Measurements from ENCODE around the gene ARMC5. TPM values are rescaled to one million over a fixed set of nuclear protein-coding genes. Genes with fewer than 3 reads are reported as not detected.
A peak's percentile ranks its signal among the peaks of the same experiment; 100 is the strongest.

Gene ARMC5
- total RNA-seq, result 10.9 TPM in 2 replicates

- Mint-ChIP-seq H3K4me1 (peaks cover 50% of the 10 kb centered on the region), H3K4me3 (peak within 1 kb of the TSS; percentile 91), H3K36me3 (ENCODE audit: low read depth) (peaks cover 29% of the 10 kb centered on the region), H3K9me3 (no peaks in the 10 kb centered on the region), H3K27ac (peak within 1 kb of the TSS; percentile 98), H3K27me3 (no peaks in the 10 kb centered on the region)
- intact Hi-C loops (cut with micrococcal nuclease), result loop anchor here (1.0 to 5.0 kb wide), 14 partner anchors 16 to 584 kb away; partner anchors contain the start of genes FUS, KAT8, RUSF1 and SETD1A
- CTCF ChIA-PET, result interaction anchor here (1.0 to 1.2 kb wide), 3 partner anchors 15 to 475 kb away, joined by 3 to 4 read pairs (median 4); partner anchors contain the start of gene ZNF267
- POLR2A ChIA-PET, result interaction anchor here (0.5 to 3.7 kb wide), 40 partner anchors 10 to 809 kb away, joined by 3 to 35 read pairs (median 4); partner anchors contain the start of genes CTF1, FUS, KAT8 and PHKG2
- peak; percentile 75 for ATAC-seq (ENCODE audit: low read depth)
- TF ChIP-seq, protein P1, sequence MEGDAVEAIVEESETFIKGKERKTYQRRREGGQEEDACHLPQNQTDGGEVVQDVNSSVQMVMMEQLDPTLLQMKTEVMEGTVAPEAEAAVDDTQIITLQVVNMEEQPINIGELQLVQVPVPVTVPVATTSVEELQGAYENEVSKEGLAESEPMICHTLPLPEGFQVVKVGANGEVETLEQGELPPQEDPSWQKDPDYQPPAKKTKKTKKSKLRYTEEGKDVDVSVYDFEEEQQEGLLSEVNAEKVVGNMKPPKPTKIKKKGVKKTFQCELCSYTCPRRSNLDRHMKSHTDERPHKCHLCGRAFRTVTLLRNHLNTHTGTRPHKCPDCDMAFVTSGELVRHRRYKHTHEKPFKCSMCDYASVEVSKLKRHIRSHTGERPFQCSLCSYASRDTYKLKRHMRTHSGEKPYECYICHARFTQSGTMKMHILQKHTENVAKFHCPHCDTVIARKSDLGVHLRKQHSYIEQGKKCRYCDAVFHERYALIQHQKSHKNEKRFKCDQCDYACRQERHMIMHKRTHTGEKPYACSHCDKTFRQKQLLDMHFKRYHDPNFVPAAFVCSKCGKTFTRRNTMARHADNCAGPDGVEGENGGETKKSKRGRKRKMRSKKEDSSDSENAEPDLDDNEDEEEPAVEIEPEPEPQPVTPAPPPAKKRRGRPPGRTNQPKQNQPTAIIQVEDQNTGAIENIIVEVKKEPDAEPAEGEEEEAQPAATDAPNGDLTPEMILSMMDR (IDR thresholded peaks at IDR 0.05), result no peak
- peak; percentile 93 for DNase-seq
Measured at GRCh38 chr16:31458844-31459686, at the start of gene ARMC5. TSS of gene ARMC5 (plus strand) at chr16:31459501. CDS start at chr16:31459525, 24 bp downstream.

DNA sequence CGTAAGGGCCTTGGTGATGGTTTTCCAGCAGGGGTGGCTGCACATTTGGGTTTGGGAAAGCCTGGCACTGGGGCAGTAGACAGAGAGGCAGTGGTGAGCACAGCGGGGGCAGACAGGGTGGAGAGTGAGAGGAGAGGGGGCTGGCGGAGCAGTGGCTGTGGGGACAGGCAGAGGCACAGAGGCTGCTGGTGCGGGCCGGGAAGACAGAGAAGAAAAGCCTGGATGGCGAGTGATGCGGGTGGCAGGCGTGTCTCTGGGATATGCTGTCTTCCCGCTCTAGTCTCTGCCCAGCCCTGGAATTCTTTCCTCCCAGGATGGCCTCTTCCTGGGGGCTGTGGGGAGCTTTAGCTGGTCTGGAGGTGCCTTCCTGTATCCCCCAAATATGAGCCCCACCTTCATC is 49.2 kb upstream of the ARMC5 start:
- Mint-ChIP-seq H3K36me3 (ENCODE audit: low read depth) (no peaks in the 10 kb centered on the region), H3K9me3 (no peaks in the 10 kb centered on the region), H3K27me3 (peaks cover 3% of the 10 kb centered on the region), H3K27ac (no peak overlapping the region), H3K4me3 (no peak overlapping the region), H3K4me1 (peaks cover 8% of the 10 kb centered on the region)
- TF ChIP-seq, protein P1 (IDR thresholded peaks at IDR 0.05), result no peak
- POLR2A ChIA-PET, result no interaction called here
- ATAC-seq (ENCODE audit: low read depth) (no peak), DNase-seq (no peak)
- CTCF ChIA-PET, result no interaction called here
- intact Hi-C loops (cut with micrococcal nuclease), result no loop called here

DNA sequence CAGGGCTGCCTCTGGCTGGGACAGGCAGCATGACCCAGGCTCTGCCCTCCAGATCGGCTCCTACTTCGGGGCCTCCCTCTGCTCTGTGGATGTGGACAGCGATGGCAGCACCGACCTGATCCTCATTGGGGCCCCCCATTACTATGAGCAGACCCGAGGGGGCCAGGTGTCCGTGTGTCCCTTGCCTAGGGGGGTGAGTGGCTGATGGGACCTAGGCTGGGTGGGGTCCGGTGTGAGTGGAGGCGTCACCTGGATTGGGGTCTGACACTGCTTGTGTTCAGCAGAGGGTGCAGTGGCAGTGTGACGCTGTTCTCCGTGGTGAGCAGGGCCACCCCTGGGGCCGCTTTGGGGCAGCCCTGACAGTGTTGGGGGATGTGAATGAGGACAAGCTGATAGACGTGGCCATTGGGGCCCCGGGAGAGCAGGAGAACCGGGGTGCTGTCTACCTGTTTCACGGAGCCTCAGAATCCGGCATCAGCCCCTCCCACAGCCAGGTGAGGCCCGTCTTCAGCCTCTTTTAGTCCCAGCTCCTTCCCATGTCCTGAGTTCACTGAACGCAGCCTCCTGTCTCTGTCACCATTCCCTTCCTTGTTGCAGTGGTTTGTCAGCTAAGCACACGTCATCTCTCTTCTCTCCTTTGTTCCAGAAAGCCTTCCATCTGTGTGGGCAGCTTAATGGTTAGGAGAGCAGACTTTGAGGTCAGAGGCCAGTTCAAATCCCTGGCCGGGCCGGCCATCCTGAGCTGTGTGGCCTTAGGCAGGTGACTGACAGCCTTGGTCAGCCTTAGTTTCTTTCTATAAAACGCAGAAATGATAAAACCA is 48.1 kb upstream of the ARMC5 start:
- ATAC-seq (ENCODE audit: low read depth), result no peak
- H3K4me3 Mint-ChIP-seq, result no peak overlapping the region
- intact Hi-C loops (cut with micrococcal nuclease), result no loop called here
- no peak for DNase-seq
- peaks cover 8% of the 10 kb centered on the region for H3K4me1 Mint-ChIP-seq
- CTCF ChIA-PET, result no interaction called here
- no peaks in the 10 kb centered on the region for H3K9me3 Mint-ChIP-seq
- no peak overlapping the region for H3K27ac Mint-ChIP-seq
- POLR2A ChIA-PET, result no interaction called here
- H3K27me3 Mint-ChIP-seq, result peaks cover 3% of the 10 kb centered on the region
- no peaks in the 10 kb centered on the region for H3K36me3 Mint-ChIP-seq (ENCODE audit: low read depth)
- TF ChIP-seq, protein P1 (IDR thresholded peaks at IDR 0.05), result no peak

DNA sequence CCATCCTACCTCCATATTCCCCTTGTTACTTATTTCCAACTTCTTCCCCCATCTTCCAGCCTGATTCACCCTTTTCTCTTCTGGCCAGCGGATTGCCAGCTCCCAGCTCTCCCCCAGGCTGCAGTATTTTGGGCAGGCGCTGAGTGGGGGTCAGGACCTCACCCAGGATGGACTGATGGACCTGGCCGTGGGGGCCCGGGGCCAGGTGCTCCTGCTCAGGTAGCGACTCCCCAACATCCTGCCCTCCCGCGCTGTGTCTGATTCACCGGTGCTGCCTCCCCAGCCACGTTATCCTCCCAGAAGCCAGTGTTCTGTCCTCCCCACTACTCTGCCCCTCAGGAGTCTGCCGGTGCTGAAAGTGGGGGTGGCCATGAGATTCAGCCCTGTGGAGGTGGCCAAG is 46.6 kb upstream of the ARMC5 start:
- ATAC-seq (ENCODE audit: low read depth) (no peak), DNase-seq (no peak)
- TF ChIP-seq, protein P1 (IDR thresholded peaks at IDR 0.05), result no peak
- ChIA-PET CTCF (no interaction called here), POLR2A (no interaction called here)
- Mint-ChIP-seq H3K9me3 (no peaks in the 10 kb centered on the region), H3K27ac (no peak overlapping the region), H3K4me3 (no peak overlapping the region), H3K36me3 (ENCODE audit: low read depth) (no peaks in the 10 kb centered on the region), H3K27me3 (peaks cover 7% of the 10 kb centered on the region), H3K4me1 (peaks cover 8% of the 10 kb centered on the region)
- intact Hi-C loops (cut with micrococcal nuclease), result no loop called here

DNA sequence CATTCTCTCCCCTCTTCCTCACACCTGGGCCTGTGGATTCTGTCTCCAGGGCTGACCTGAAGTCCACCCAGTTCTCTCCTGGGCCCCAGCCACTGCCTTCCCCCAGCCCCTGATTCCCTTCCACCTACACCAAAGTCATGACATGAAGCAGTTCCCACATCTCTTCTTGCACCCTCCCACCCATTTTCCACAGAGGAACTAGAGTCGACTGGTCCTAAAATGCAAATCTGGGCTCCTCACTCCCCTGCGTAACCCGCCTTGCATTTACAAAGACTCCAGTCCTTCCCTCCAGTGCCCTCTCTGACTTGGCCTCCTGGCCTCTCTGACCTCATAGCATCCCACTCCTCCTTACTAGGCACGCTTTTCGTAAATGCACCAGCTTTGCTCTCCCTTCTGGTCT is 45.9 kb upstream of the ARMC5 start:
- intact Hi-C loops (cut with micrococcal nuclease), result no loop called here
- peaks cover 8% of the 10 kb centered on the region for H3K4me1 Mint-ChIP-seq
- TF ChIP-seq, protein P1 (IDR thresholded peaks at IDR 0.05), result no peak
- H3K27me3 Mint-ChIP-seq, result peaks cover 6% of the 10 kb centered on the region
- no peaks in the 10 kb centered on the region for H3K9me3 Mint-ChIP-seq
- ATAC-seq (ENCODE audit: low read depth) (no peak), DNase-seq (no peak)
- H3K36me3 Mint-ChIP-seq (ENCODE audit: low read depth), result no peaks in the 10 kb centered on the region
- ChIA-PET CTCF (no interaction called here), POLR2A (no interaction called here)
- H3K27ac Mint-ChIP-seq, result no peak overlapping the region
- H3K4me3 Mint-ChIP-seq, result no peak overlapping the region
